Endodermal cell (in vitro differentiated cells): ENCODE data around the gene SCEL. TPM values are rescaled to one million over a fixed set of nuclear protein-coding genes. Genes with fewer than 3 reads are reported as not detected.

Source experiments
- DNase-seq: peaks from one replicate; pipeline ENCODE4 v3.0.0-alpha.2; 2017
- H3K27ac ChIP-seq: 2 replicates; pipeline ENCODE4 v1.5.1; 2013; ENCODE audit warnings: mild to moderate bottlenecking, low read depth, low read length, moderate library complexity
- H3K27me3 ChIP-seq: 2 replicates; pipeline ENCODE4 v1.6.1; 2013; ENCODE audit warnings: mild to moderate bottlenecking, low read length, moderate library complexity; ENCODE audit not compliant: insufficient read depth, control insufficient read depth, poor library complexity, severe bottlenecking
- H3K36me3 ChIP-seq: 2 replicates; pipeline ENCODE4 v1.7.0; 2013; ENCODE audit warnings: mild to moderate bottlenecking, low read length, moderate library complexity; ENCODE audit not compliant: control insufficient read depth, insufficient read depth
- H3K4me1 ChIP-seq: one replicate; pipeline ENCODE4 v1.7.0; 2013; ENCODE audit warnings: low read length; ENCODE audit not compliant: control insufficient read depth, insufficient read depth
- H3K4me3 ChIP-seq: 2 replicates; pipeline ENCODE4 v1.5.1; 2013; ENCODE audit warnings: mild to moderate bottlenecking, low read length, moderate library complexity
- H3K9ac ChIP-seq: 2 replicates; pipeline ENCODE4 v1.6.1; 2013; ENCODE audit warnings: mild to moderate bottlenecking, low read length, moderate library complexity; ENCODE audit not compliant: poor library complexity, severe bottlenecking; ENCODE audit errors: extremely low read depth
- H3K9me3 ChIP-seq: 2 replicates; pipeline ENCODE4 v1.6.1; 2013; ENCODE audit warnings: mild to moderate bottlenecking, low read length, moderate library complexity; ENCODE audit not compliant: control insufficient read depth
- H3K27ac Mint-ChIP-seq: 2 replicates; pipeline ENCODE4 v1.8.0; 2020; ENCODE audit warnings: mixed read lengths
- H3K27me3 Mint-ChIP-seq: 2 replicates; pipeline ENCODE4 v1.8.0; 2021; ENCODE audit warnings: mild to moderate bottlenecking, mixed read lengths; ENCODE audit not compliant: insufficient read depth
- H3K36me3 Mint-ChIP-seq: 2 replicates; pipeline ENCODE4 v1.8.0; 2020; ENCODE audit warnings: low read depth, mixed read lengths
- H3K4me1 Mint-ChIP-seq: 2 replicates; pipeline ENCODE4 v1.8.0; 2020; ENCODE audit warnings: mixed read lengths
- H3K4me3 Mint-ChIP-seq: 2 replicates; pipeline ENCODE4 v1.8.0; 2020; ENCODE audit warnings: mild to moderate bottlenecking, moderate library complexity, mixed read lengths
- H3K9me3 Mint-ChIP-seq: 2 replicates; pipeline ENCODE4 v1.8.0; 2020; ENCODE audit warnings: mild to moderate bottlenecking, mixed read lengths
- WGBS, 2 experiments: methylation state at CpG; one replicate each; pipeline versions ENCODE4 v1.1.5 to v1.1.7; 2013; ENCODE audit warnings: missing lambda C conversion rate in 2 of 2, mixed read lengths in 1 of 2; ENCODE audit not compliant: insufficient coverage in 1 of 2, insufficient read length in 1 of 2; 5-methylcytosine and 5-hydroxymethylcytosine counted together
- total RNA-seq, 2 donors: library from RNA; stranded (reverse); fragmentation: NEBNext Ultra II Directional in 1 of 2; extraction: Animal tissue kit (Norgen Biotek cat#: 25700) in 1 of 2; gene quantifications; 2 replicates in 1 of 2; 3 replicates in 1 of 2; pipeline ENCODE4 v1.2.1, GENCODE V29; 2021
- TF ChIP-seq, protein P1 (sequence below): fragments of 200-600 bp; sonication (generic); conservative IDR thresholded peaks from 2 replicates; pipeline ENCODE4 v1.5.0; 2021; ENCODE audit warnings: antibody characterized with exemption, mild to moderate bottlenecking

Gene SCEL
- total RNA-seq, 2 donors from 2014 or later = 0.18 TPM; not detected in 1

DNA sequence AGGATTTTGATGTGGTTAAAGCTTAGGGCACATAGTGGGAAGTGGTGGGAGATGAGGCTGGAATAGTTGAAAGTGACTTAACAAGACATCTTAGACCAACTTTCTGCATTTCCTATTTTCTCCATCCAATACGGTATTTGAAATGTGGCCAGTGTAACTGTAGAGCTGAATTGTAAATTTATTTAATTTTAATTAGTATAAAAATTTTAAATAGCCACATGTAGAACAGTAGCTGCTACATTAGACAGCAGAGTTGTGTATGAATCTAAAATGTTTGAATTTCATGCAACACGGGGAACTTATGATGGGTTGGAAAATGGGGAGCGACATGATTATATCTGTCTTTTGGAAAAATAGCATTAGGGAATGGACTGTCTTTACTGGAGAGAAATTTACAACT, 7.1 kb upstream of the SCEL start:
- no peak overlapping the region for H3K4me3 ChIP-seq
- peaks cover 27% of the 10 kb centered on the region for H3K4me1 Mint-ChIP-seq
- no peak overlapping the region for H3K27ac Mint-ChIP-seq
- TF ChIP-seq, protein P1, sequence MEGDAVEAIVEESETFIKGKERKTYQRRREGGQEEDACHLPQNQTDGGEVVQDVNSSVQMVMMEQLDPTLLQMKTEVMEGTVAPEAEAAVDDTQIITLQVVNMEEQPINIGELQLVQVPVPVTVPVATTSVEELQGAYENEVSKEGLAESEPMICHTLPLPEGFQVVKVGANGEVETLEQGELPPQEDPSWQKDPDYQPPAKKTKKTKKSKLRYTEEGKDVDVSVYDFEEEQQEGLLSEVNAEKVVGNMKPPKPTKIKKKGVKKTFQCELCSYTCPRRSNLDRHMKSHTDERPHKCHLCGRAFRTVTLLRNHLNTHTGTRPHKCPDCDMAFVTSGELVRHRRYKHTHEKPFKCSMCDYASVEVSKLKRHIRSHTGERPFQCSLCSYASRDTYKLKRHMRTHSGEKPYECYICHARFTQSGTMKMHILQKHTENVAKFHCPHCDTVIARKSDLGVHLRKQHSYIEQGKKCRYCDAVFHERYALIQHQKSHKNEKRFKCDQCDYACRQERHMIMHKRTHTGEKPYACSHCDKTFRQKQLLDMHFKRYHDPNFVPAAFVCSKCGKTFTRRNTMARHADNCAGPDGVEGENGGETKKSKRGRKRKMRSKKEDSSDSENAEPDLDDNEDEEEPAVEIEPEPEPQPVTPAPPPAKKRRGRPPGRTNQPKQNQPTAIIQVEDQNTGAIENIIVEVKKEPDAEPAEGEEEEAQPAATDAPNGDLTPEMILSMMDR = no peak
- 95% methylated on average over 2 of the region's 3 CpGs for WGBS, 2 experiments
- H3K36me3 Mint-ChIP-seq = no peaks in the 10 kb centered on the region
- DNase-seq = no peak
- H3K9ac ChIP-seq = no peak overlapping the region
- H3K27me3 Mint-ChIP-seq = no peaks in the 10 kb centered on the region
- H3K27me3 ChIP-seq = no peaks in the 10 kb centered on the region
- no peaks in the 10 kb centered on the region for H3K36me3 ChIP-seq
- no peaks in the 10 kb centered on the region for H3K9me3 Mint-ChIP-seq
- H3K4me3 Mint-ChIP-seq = no peak overlapping the region
- H3K4me1 ChIP-seq = peaks cover 6% of the 10 kb centered on the region
- no peak overlapping the region for H3K27ac ChIP-seq
- H3K9me3 ChIP-seq = no peaks in the 10 kb centered on the region

DNA sequence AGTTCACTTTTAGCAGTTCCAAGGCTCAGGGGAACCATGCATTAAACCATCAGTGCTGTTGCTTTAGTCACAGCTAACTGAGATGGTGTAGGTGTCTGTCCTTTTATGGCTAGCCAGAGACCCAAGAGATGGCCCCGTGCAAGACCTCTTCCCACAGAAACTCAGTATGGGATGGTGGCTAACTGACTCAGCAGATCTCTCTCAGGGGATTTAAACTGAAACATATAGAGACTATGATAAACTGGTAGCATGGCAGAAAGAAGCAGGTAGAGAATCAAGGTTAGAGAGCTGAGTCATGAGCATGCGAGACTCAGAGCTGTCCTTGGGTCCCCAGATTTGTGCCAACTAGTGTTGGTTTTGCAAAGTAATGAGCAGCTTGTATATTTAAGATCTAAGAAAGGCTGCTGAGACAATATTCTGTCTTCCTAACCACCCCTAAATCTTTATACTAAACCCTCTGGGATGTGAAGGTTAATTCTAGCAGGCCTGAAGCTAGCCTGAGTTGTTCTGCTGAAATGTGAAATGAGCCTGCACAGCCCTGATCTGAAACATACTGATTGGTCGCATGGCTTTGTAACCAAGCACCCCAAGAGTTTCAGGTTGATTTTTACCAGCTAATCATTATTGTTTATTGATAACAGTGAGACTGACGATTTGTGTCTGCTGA, 6.5 kb upstream of the SCEL start:
- no peak overlapping the region for H3K4me3 Mint-ChIP-seq
- H3K36me3 ChIP-seq = no peaks in the 10 kb centered on the region
- H3K4me1 ChIP-seq = peaks cover 9% of the 10 kb centered on the region
- H3K4me3 ChIP-seq = no peak overlapping the region
- WGBS, 2 experiments = 78% methylated on average over 3 to 4 of the region's 4 CpGs
- no peak for DNase-seq
- H3K4me1 Mint-ChIP-seq = peaks cover 29% of the 10 kb centered on the region
- H3K36me3 Mint-ChIP-seq = no peaks in the 10 kb centered on the region
- no peak overlapping the region for H3K27ac ChIP-seq
- no peak overlapping the region for H3K27ac Mint-ChIP-seq
- no peaks in the 10 kb centered on the region for H3K9me3 ChIP-seq
- no peak overlapping the region for H3K9ac ChIP-seq
- no peaks in the 10 kb centered on the region for H3K27me3 Mint-ChIP-seq
- TF ChIP-seq, protein P1 = no peak
- H3K27me3 ChIP-seq = no peaks in the 10 kb centered on the region
- H3K9me3 Mint-ChIP-seq = no peaks in the 10 kb centered on the region

DNA sequence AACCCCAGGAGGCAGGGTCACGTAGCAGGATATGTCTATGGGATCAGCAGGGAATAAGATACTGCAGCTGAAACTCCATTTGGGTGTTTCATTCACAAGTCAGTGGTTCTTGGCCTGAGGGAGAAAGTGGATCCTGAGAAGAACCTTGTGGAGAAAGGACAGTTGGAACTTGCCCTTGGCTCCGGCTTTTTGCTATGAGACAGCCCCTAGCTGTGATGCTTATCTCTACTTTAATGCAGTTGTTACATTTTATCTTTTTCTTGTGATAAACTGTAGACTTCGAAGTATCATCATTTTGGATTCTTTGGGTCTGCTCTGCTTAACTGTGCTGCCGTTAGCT, 6.0 kb upstream of the SCEL start:
- Histone ChIP-seq H3K9ac (no peak overlapping the region), H3K27ac (no peak overlapping the region), H3K27me3 (no peaks in the 10 kb centered on the region), H3K36me3 (no peaks in the 10 kb centered on the region), H3K4me1 (peaks cover 9% of the 10 kb centered on the region), H3K9me3 (no peaks in the 10 kb centered on the region), H3K4me3 (no peak overlapping the region)
- H3K9me3 Mint-ChIP-seq = no peaks in the 10 kb centered on the region
- H3K36me3 Mint-ChIP-seq = no peaks in the 10 kb centered on the region
- TF ChIP-seq, protein P1 = no peak
- WGBS, 2 experiments = 74% methylated on average over 4 of the region's 4 CpGs
- H3K4me1 Mint-ChIP-seq = peaks cover 34% of the 10 kb centered on the region
- no peak for DNase-seq
- no peak overlapping the region for H3K4me3 Mint-ChIP-seq
- H3K27ac Mint-ChIP-seq = no peak overlapping the region
- no peaks in the 10 kb centered on the region for H3K27me3 Mint-ChIP-seq
